HG02884 (cell line): Measurements from ENCODE around the gene NKX3-2.

ENCODE experiments used
- ATAC-seq: cut with Tn5 transposase; IDR thresholded peaks from one replicate; pipeline ENCODE4 v1.9.1; 2021; ENCODE audit warnings: mild to moderate bottlenecking, moderate library complexity; ENCODE audit not compliant: unreplicated experiment

NKX3-2 gene

GRCh38 chr4:13515268-13515667 lies 29.0 kb downstream of the NKX3-2 start:
- no peak for ATAC-seq

DNA sequence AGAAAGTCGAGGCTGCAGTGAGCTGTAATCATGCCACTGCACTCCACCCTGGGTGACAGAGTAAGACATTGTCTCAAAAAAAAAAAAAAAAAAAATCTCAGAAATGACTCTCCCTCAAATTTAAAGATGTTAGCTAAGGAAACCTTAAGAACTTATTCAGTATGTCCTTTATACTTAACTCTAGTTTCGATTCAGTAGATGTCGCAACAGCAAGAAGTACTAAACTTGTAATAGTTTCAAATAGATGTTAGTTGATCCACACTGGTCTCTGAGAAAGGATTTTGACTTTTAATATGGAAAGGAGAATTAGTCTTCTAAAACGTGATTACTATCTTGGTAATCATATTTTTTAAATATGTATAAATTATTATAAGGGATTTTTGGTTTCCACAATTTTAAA lies 29.6 kb downstream of the NKX3-2 start:
- ATAC-seq, result no peak

DNA sequence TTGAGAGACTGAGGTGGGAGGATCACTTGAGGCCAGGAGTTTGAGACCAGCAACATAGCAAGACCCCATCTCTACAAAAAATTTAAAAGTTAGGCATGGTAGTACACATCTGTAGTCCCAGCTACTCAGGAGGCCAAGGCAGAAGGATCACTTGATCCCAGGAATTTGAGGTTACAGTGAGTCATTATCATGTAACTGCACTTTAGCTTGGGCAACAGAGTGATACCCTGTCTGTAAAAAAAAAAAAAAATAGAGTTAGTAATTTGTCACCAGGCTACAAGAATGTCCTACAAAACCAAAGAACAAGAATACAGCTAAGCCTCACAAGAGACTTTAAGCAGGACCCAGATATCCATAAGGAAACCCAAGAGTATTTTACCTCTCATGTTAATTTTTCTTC lies 33.2 kb downstream of the NKX3-2 start:
- ATAC-seq, result no peak

- ATAC-seq, result no peak
Measured at GRCh38 chr4:13509442-13509841, 34.9 kb downstream of the NKX3-2 start.

DNA sequence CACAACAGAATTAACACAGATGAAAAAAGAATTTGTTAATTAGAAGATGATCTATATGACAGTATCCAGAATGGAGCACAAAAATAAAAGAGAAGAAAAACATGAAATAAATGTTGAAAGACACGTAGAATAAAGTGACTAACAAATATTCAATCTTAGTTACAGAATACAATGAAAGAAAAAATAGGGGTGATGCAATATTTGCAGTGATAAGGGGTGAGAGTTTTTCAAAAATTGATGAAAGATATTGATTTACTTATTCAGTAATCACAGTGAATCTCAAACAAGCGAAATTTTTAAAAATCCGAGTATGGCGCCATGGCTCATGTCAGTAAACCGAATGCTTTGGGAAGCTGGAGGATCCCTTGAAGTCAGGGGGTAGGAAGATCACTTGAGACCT lies 39.9 kb downstream of the NKX3-2 start:
- ATAC-seq, result no peak

- ATAC-seq, result no peak
Measured at GRCh38 chr4:13498469-13498868, 45.8 kb downstream of the NKX3-2 start.

- no peak for ATAC-seq
Measured at GRCh38 chr4:13496605-13497004, 47.7 kb downstream of the NKX3-2 start.

DNA sequence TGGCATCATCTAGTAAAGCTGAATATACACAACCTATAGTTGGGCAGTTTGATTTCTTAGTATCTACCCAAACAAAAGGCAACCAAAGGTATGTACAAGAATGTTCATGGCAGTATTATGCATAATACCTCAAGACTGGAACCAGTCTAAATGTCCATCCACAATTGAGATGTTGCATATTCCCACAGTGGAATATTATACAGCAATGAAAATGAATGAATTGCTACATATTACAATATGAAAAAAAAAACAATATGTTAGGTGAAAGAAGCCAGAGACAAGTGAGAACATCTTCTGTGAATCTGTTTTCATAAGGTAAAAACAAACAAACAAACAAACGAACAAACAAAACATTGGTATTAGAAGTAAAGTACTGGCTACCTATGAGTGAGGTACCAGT lies 48.6 kb downstream of the NKX3-2 start:
- no peak for ATAC-seq

DNA sequence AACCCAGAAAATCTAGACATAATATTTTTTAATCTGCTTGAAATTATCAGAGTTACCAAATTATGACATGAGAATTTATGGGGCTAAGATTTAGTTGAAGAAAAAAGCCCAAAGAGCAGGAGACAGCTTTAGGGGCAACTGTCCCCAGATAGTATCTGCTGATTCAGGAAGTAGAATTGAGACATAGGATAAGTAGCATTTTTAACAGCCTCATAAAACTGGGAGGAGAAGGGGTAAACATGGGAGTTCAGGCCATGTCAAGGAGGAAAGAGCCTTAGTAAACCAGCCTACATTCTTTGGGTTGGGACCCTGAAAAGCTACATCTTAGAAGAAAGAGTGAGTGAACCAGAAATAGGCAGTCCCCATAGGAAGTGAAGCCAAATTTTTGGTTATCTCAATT lies 50.5 kb downstream of the NKX3-2 start:
- no peak for ATAC-seq

GRCh38 chr4:13492747-13493146 lies 51.6 kb downstream of the NKX3-2 start:
- ATAC-seq, result no peak
